Activated CD8-positive, alpha-beta memory T cell treated with anti-CD3 and anti-CD28 coated beads, Interleukin-2, amount 50 U/mL, for 48 hours (primary cell): ENCODE results near the gene GYPB.
"Not testable (repeated sequence)": the region's sequence is repeated elsewhere in the genome, so short reads cannot be mapped to it uniquely, and the experiment has no call there.

Source experiments
- DNase-seq: peaks from one replicate; pipeline ENCODE4 v3.0.0-alpha.2; 2020

GYPB gene

DNA sequence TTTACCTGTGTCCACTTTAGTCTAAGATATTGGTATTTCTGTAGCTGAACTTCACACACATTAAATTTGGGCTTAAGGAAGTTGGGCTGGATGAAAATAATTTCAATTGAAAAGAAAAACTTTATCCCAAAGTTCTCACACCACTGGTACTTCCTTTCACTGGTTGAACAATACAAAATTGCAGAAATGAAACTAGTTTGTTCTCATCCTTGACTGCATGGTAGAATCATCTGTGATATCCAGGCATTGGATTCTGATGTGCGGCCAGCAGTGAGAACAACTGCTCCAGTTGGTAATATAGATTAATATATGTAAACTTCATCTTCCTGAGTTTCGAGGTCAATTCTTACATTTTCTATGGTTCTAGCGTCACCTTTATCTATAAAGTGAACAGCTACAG lies 10.6 kb downstream of the GYPB start:
- not testable (repeated sequence) for DNase-seq

DNA sequence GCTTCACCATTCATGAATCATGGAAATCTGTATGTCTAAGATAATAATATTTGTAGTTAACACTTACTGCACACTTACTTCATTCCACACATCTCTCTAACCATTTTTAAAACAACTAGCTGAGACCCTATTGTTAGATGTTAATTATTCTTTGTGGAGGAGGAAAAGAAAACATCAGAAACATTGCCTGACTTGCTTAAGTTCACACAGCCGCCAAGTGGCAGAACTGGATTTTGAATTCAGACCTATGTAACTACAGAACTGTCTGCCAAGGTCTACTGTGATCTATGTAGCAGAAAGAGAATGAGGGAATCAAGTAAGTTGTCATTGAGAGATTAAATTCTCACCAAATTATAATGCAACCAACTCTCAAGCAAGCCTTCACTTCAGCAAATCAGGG lies 11.2 kb downstream of the GYPB start:
- not testable (repeated sequence) for DNase-seq

DNA sequence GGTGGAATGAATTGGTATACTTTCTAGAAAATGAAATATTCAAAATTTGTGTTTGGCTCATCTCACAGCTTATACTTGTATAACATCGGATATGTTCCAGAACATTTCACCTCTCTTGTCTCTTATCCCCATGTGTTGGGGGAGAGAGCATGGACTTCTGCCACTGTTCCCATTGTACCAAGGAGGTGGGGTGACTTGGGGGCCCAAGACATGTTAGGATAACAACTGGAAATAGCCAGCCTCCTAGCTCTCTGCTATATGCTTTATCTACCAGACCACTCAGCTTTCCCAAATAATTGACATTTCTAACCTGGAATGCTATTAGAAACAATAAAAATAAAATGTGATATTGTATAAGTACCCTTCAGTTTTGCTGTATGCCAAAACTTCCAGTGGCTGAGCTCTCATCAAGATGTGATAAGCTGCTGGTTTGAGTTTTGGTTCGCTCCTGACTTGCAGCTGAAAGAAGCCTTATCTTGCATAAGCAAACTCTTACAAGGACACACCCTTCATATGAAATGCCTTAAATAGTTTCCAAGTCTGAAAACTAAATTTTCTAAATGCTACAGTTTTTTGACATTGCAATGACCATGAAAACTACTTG lies 12.9 kb downstream of the GYPB start:
- DNase-seq, result not testable (repeated sequence)

DNA sequence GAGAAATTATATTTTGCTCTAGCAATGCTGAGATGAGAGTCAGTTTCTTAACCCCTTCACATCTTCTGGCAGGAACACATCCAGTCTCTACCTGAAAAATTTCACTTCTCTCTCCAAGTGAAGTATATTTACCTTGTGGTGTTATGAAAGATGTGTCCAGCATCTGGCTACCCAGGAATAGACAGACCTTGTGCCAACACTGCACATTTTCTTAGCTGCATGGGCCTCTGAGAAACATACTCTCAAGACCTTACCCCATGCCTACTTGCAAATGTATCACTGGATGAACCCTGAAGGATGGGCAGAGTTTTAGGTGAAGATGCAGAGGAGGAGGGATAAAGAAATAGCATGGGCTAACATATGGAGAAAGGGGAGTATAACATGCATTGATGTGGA lies 13.6 kb downstream of the GYPB start:
- DNase-seq, result not testable (repeated sequence)

DNA sequence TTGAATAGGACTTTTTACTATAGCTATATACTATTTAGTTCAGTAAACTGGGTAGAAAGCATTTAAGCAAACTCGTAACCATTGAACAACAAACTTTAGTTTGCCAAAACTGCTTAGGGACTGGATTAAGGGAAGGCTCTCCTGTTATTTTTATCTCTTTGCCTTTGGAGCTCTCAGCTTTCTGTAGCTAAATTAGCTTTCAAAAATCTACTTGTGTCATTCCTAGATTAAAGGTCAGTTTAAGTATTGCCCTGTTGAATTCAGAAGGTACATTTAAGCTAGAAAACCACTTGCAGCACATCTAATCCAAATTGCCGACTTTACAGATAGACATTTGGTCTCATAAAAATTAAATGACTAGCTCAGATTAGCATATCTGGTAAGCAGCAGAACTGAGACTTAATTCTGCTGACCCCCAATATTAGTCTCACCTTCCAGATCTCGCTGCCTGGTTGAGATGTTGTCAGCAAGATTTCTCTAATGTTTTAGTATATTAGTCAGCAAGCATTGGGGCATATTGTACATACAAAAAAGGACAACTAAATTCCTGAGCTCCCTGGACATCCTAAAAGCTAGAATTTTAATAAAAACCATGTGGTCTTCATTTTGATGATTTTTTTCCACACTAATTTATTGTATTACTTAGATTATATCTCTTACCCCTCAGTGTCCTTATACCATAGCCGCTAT lies 14.2 kb downstream of the GYPB start:
- not testable (repeated sequence) for DNase-seq

DNA sequence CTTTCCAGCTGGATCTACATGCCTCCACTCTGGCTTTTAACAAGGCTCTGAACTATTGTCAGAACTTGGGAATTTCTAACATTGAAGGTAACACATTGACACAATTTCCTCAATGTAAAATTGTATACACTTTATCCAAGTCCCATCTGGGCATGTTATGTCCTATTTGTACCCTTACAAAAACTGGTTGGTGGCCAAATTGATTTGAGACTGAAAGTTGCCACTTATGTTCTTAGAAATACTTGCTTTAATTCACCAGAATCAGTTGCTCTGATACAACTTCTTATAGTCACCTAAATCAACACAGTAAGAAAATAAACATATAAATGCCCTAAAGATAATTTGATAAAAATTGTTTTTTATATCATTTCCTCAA lies 15.3 kb downstream of the GYPB start:
- not testable (repeated sequence) for DNase-seq

DNA sequence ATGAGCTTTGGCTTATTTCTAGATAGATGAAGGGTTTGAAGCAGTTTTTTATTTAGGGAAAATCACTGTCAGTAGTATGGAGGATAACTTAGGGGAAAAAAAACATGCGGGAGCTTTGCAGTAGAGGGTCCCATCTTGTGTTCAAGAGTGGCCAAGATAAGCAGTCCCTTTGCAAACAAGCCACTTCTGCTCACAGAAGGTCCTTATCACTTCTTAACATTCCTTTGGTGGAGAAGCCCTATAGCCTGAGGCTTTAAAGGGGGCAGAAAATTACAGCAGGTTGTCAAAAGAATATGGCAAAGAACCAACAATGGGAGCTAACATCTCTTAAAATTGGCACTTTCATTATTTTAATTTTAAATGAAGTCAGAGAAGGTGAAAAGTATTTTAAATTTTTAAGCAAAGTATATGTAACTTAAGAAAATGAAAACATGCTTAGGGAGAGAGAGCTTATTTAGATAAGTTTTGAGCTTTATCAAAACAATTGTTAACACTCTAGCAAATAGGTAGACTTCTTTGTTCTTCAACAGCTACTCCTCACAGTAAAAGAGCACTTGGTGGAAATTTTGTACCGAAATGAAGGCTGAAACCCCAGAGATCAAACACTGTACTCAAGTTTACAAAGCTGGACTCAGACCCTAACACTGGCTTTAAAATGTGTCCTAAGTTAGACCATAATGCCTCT lies 15.8 kb downstream of the GYPB start:
- not testable (repeated sequence) for DNase-seq

DNA sequence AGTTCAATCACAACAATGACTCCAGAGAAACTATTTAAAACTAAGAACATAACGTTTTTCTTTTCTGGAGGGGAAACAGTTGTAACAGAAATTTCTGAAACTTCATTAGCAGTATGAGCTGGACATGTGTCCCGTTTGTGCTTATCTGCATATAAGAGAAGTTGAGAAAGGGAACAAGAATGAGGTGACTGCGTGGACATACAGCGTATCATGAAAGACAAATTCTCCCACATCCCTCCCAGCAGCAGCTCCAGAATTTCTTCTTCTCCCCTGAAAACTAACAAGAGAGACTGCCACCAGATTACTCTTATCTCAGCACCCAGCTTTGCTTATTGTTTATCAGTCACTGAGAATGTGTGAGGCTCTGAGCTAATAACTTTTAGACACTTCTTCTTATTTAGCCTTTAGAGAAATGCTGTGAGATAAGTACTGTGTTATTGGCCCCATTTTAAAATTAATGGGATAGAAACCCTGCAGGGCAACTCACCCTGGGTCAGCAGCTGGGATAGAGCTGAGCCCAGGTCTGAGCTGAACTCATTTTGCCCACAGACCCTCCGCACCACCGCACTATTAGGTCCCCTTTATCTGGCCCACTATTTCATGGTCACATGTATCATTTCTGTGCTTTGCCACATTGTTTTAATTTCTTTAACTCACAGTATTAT lies 18.7 kb downstream of the GYPB start:
- DNase-seq, result not testable (repeated sequence)

DNA sequence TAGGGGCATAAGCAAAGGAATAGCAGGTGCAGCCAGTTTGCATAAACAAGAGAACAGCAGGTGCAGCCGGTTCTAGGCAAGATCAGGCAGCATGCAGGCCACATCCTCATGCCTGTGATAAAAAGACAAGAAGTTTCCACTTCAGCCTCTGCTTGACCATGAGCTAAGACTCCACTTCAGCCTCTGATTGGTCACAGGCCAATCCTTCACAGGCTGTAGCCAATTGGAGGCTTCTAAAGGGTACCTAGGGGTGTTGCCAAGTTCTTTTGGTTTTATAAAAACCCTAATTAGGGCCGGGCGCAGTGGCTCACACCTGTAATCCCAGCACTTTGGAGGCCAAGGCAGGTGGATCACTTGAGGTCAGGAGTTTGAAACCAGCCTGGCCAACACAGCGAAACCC lies 23.0 kb downstream of the GYPB start:
- DNase-seq, result not testable (repeated sequence)

DNA sequence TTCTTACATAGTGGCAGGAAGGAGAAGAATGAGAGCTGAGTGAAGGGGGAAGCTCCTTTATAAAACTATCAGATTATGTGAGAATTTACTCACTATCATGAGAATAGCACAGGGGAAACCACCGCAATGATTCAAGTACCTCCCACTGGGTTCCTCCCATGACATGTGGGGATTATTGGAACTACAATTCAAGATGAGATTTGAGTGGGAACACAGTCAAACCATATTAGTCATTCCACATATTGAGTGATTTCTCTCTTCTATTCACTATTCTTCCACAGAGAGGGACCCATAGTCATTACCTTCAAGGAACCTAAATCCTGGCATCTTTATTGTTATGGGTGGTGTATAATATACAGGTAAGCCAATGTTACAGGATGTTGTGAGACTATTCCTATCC lies 27.4 kb downstream of the GYPB start:
- DNase-seq, result not testable (repeated sequence)

DNA sequence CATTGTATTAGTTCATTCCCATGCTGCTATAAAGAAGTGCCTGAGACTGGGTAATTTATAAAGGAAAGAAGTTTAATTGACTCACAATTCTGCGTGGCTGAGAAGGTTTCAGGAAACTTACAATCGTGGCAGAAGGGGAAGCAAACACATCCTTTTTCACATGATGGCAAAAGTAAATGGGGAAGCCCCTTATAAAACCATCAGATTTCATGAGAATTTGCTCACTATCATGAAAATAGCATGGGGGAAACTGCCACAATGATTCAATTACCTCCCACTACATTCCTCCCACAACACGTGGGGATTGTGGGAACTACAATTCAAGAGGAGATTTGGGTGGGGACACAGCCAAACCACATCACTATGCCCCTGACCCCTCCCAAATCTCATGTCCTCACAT lies 28.5 kb downstream of the GYPB start:
- not testable (repeated sequence) for DNase-seq

DNA sequence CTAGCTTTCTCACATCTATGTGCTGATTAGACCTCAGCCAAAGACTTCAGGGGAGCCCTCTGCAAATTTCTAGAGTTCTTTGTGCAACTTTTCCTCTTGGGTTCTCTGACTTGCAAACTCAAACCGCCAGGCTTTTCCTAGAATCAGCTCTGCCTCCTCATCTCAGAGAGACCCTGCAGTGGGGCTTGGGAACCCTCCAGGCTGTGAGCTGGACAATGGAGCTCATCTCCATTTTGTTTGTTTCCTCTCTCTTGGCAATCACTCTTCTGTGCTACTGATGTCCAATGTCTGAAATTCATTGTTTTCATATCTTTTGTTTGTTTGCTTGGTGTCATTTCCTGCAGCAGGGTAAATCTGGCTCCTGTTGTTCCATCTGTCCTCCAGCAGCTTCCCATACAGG lies 33.0 kb downstream of the GYPB start:
- no peak for DNase-seq

DNA sequence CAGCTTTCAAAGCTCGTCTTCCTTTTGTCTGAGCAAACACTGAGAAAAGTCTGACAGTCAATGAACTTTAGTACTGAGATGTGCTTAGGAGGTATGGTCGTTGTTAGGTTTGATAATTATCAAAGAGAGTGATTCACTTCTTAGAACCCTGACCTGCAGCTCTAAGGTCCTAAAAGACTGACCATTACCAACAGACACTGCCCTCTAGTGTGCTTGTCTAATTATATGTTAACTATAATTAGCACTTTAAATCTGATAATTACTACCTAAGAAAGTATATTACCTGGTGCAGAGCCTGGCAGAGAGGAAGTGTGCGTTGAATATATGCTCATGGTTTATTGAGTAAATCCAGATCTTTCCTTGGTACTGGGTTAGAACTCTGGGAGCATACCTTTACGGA lies 38.4 kb downstream of the GYPB start:
- DNase-seq, result not testable (repeated sequence)

DNA sequence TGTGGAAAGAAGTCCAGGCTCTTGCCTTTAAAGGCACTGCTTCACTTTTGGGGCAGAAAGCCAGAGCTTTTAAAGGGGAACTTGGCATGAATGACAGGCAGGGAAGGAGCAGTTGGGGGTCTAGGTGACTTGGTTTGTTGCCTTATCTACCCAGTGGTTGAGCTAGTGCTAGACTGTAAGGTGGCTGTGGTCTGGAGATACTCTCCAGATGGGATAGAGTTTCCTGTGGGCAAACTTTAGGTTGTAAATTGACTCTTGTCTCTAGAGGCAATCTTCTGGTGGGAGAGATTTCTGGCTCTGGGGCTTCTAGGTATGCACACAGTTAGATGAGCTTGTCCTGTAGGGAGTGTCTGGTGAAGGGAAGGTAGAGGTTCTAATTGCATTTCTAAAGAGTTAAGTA lies 43.7 kb downstream of the GYPB start:
- DNase-seq, result not testable (repeated sequence)

DNA sequence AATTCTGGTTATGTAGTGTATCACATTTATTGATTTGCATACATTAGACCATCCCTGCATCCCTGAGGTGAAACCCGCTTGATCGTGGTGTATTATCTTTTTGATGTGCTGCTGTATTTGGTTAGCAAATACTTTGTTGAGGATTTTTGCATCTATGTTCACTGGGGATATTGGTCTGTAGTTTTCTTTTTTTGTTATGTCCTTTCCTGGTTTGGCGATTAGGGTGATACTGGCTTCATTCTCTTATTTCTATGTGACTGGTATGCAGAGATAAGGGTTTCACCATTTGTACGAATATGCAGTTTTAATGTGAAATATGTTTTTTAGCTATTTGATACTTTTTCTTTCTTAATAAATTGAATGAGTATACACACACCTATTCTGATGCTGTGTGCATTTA lies 45.2 kb downstream of the GYPB start:
- DNase-seq, result not testable (repeated sequence)

DNA sequence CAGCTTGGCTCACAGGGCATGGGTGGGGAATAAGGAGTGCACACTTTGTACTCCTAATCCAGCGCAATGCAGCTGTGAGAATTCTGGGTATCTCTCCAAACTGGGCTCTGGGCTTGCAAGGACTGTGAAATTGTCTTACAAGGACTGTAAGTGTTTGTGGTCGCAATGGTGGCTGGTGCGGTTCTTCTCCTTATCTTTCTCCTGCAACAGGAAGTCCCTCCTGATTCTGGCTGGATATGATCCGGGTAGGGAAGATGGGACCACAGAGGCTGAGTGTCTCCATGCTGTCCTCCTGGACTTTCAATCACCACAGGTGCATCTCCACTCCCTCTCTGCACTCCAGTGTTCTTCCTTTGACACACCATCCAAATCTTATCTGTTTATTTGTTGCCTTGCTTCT lies 58.1 kb downstream of the GYPB start:
- no peak for DNase-seq

DNA sequence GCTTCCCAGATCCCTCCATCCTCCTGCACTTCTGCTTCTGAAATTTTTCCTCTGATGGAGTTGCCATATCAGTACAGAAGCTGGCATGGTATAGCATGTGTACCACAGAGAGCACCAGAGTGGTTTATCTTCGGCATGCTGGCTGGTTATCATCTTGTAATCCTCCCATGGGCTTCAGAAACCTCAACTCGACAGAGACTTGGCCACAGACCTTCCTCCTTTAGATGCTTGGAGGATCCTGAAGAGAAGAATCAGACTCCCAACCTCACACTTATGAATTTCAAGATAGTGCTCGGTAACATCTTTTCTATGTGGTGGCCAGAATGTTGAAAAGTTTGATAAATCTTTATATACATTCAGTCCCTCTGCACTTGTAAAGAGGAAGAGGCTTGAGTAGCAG lies 63.9 kb downstream of the GYPB start:
- not testable (repeated sequence) for DNase-seq

DNA sequence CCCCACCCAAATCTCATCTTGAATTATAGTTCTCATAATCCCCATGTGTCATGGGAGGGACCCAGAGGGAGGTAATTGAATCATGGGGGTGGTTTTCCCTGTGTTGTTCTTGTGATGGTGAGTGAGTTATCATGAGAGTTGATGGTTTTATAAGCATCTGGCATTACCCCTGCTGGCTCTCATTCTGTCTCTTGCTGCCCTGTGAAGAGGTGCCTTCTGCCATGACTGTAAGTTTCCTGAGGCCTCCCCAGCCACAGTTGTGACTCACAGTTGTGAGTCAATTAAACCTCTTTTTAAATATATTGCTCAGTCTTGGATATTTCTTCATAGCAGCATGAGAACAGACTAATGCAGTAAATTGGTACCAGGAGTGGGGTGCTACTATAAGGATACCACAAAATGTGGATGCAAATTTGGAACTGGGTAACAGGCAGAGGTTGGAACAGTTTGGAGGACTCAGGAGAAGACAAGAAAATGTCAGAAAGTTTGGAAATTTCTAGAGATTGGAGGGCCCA lies 67.7 kb downstream of the GYPB start:
- not testable (repeated sequence) for DNase-seq

DNA sequence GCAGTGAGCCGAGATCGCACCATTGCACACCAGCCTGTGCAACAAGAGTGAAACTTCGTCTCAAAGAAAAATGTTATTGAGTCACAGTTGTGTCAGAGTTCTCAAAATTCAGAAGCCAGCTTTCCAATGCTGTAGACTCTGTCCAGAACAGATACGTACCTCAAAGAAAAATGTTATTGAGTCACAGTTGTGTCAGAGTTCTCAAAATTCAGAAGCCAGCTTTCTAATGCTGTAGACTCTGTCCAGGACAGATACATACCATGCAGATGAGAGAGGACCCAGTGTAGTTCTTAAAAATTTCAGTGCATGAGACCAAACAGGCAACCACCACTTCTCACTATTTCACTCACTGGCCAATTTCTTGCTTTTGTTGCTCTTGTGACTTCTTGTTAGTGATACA lies 68.2 kb downstream of the GYPB start:
- not testable (repeated sequence) for DNase-seq

DNA sequence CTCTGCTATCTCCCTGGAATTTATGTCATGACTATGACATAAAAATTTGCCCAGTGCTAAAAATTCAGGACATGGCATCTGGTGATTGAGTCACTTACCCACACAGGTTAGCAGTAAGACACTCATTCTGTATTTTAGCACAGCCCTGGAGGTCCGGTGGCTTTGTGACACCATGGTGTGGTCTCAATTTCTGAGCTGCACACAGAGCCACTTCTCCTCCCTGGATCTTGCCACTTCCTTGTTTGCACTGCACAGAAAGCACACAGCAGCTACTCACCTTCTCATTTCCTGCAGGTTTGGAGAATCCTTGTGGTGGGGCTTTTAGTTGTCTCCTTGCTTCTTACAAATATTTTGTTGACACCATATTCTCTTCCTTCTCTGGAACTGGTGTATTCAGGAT lies 69.0 kb downstream of the GYPB start:
- not testable (repeated sequence) for DNase-seq

DNA sequence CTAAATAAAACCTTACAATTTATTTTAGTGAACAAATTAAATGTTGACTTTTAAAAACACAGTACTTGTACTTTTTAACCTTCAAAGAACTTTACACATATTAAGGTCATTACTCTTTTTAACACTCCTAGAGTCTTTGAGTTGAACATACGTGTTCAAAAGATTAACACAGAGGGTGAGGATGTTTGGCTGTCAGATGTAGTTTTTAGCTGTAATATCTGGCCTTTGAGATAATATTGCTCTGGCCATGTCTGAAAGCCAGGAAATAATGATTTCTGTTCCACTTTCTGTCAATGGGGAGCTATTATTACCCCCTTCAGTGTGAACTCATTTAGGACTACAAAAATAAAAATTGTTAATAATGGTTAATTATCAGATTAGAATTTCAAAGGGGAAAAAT lies 71.7 kb downstream of the GYPB start:
- not testable (repeated sequence) for DNase-seq
